ENCODE measurements around the gene LLPH.
"Not testable (repeated sequence)": the region's sequence is repeated elsewhere in the genome, so short reads cannot be mapped to it uniquely, and the experiment has no call there.

Gene LLPH

GRCh38 chr12:66130267-66131066 is at the start of gene LLPH:
Gene LLPH, minus strand, starts transcription at chr12:66130750. Its CDS starts 1,644 bp downstream, at chr12:66129106.
- DNase-seq (ENCODE audit: low read depth in 2 of 2, low spot score in 1 of 2): peak; percentile 67 to 78

DNA sequence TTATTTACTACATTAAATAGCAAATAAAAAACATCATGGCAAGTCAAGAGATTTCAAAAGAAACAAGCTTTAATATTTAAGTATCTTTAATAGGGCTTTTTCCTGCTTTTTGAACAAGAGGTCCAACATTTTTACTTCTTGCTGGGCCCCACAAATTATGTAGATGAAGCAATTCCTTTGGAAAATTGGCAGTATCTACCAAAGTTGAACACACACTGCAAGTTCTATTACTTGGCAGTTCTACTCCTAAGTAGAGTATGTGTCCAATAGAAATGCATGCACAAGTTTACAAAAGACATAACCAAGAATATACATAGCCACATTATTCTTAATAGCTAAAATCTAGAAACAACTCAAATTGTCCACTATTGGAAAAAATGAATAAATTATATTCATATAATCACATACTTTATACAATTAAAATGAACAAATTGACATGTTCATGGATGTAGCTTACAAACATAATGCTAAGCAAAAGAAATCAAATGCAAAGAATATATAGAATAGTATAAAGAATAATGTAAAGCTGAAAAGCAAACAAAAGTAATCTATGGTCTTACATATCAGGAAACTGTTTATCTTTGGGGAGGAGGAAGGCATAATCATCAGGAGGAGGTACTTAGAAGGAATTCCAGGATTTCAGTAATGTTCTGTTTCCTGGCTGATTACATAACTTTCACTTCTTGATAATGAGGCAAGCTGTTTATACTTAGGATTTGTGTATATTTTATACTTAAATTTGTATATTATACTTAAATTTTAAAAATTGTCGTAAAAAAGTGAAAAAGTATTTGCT is 45.8 kb upstream of the LLPH start:
- DNase-seq (ENCODE audit: low read depth in 2 of 2, low spot score in 1 of 2): no peak

GRCh38 chr12:66174391-66175325 is 44.1 kb upstream of the LLPH start:
- not testable (repeated sequence) for DNase-seq (ENCODE audit: low read depth in 2 of 2, low spot score in 1 of 2)

GRCh38 chr12:66170606-66171005 is 40.1 kb upstream of the LLPH start:
- DNase-seq (ENCODE audit: low read depth in 2 of 2, low spot score in 1 of 2): no peak

DNA sequence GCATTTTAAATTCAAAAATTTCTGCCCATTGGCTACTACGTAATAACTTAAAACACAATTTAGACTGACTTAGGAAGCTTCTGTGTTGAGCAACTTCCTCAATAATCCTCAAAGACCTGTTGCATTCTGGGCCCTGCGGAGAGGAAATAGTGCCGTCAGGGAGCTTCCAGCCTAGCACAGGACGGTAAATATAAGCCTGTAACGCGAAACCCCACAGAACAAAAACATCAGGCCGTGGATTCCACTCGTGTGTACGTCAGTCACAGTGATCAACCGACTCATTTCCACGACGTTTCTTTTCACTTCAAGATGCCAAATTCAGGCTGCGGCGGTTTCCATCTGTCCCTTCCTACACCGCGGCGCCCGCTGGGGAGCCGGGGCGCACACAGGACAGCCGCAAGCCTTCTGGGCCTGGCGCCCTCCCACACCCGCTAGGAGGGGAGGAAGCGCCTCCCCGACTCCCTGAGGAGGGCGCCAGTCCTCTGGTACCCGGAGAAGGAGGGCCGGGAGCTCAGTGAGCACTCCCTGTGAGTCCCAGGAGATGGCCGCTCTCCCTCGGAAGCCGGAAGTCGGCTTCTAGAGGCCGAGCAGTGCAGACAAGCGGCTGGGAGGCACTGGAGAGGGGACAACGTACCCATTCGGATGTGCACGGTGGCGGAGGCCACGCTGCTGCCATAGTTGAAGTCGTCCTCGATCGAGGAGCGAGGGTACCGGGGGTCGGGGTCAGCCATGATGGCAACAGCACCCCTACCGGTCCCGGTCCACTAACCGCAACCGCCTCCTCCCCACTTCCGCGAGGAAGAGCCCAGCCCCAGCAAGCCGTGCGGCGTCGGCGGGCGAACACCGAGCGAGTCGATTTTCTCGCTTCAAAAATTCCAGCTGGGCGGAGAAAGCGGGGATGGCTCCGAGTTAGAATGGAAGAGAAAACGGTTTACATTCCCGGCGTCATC is 38.9 kb upstream of the LLPH start, which contains the start of gene TMBIM4:
TMBIM4 (minus strand) TSS at position 776 of the 950 bp plus-strand sequence; CDS start at position 731, 45 bp downstream.
- peak; percentile 65 to 71 for DNase-seq (ENCODE audit: low read depth in 2 of 2, low spot score in 1 of 2)

DNA sequence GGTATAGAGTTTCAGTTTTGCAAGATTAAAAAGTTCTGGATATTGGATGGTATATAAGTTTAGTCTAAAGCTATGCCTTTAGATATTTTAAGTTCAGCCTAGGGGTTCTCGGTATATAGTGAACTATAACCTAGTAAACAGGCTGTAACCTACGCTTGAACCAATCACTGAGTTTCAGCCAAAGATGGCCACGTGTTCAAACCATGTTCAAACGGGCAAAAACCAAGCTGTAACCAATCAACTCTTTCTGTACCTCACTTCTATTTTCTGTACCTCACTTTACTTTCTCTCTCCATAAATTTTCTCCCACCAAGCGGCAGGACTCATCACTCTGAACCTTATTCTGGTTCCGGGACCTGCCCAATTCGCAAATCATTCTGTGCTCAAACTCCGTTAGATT is 37.9 kb upstream of the LLPH start:
- DNase-seq (ENCODE audit: low read depth in 2 of 2, low spot score in 1 of 2): no peak

- no peak for DNase-seq (ENCODE audit: low read depth in 2 of 2, low spot score in 1 of 2)
Observed at GRCh38 chr12:66166561-66166960, 36.0 kb upstream of the LLPH start.

DNA sequence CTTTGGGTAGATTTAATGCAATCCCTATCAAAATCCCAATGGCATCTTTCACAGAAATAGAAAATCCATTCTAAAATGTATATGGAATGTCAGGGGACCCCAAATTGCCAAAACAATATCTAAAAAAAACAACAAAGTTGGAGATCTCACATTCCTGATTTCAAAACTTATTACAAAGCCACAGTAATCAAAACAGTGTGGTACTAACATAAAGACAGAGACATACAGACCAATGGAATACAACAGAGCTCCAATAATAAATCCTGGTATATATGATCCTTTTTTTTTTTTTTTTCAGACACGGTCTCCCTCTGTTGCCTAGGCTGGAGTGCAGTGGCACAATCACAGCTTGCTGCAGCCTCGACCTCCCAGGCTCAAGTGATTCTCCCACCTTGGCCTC is 34.6 kb upstream of the LLPH start:
- no peak for DNase-seq (ENCODE audit: low read depth in 2 of 2, low spot score in 1 of 2)

- DNase-seq (ENCODE audit: low read depth in 2 of 2, low spot score in 1 of 2): no peak
Observed at GRCh38 chr12:66164349-66164821, 33.8 kb upstream of the LLPH start.

DNA sequence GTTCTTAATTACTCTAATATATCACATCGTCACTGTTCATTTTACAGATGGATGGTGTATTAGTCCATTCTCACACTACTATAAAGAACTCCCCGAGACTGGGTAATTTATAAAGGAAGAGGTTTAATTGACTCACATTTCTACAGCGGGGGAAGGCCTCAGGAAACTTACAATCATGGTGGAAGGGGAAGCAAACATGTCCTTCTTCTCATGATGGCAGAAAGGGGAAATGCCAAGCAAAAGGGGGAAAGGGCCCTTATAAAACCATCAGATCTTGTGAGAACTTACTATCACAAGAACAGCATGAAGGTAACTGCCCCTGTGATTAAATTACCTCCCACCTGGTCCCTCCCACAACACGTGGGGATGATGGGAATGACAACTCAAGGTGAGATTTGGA is 32.7 kb upstream of the LLPH start:
- DNase-seq (ENCODE audit: low read depth in 2 of 2, low spot score in 1 of 2): no peak

GRCh38 chr12:66162701-66163100 is 32.2 kb upstream of the LLPH start:
- no peak for DNase-seq (ENCODE audit: low read depth in 2 of 2, low spot score in 1 of 2)

GRCh38 chr12:66160704-66161103 is 30.2 kb upstream of the LLPH start:
- no peak for DNase-seq (ENCODE audit: low read depth in 2 of 2, low spot score in 1 of 2)

DNA sequence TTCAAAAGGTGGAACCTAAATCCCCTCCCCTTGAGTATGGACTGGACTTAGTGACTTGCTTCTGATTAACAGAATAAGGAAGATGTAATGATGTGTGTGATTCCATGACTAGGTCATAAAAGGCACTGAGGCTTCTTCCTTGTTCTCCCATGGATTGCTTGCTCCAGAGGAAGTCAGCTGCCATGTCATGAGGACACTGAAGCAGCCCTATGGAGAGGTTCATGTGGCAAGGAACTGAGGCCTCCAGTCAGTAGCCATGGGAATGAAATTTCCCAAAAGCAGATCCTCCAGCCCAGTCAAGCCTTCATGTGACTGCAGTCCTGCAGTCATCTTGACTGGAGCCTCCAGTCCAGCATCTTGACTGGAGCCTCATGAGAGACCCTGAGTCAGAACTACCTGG is 28.6 kb upstream of the LLPH start:
- DNase-seq (ENCODE audit: low read depth in 2 of 2, low spot score in 1 of 2): no peak

GRCh38 chr12:66156654-66157053 is 26.1 kb upstream of the LLPH start:
- DNase-seq (ENCODE audit: low read depth in 2 of 2, low spot score in 1 of 2): no peak

DNA sequence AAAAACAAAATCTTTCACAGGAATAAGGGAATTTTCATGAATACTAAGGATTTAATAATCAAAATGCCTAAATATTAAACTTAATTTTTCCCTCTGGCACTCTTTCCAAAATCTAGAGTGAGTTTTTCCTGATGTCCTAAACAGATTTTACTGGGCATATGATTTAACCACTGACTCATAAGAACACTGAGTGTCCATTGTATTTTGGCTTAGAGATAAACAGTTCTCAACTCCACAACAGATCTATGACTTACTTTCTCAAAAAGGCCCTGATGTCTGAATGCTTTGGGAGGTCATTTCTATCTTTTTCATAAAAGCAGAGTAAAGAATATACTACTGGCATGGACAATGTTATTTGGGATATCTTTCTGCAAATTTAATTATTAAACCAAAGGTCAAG is 24.2 kb upstream of the LLPH start:
- no peak for DNase-seq (ENCODE audit: low read depth in 2 of 2, low spot score in 1 of 2)

DNA sequence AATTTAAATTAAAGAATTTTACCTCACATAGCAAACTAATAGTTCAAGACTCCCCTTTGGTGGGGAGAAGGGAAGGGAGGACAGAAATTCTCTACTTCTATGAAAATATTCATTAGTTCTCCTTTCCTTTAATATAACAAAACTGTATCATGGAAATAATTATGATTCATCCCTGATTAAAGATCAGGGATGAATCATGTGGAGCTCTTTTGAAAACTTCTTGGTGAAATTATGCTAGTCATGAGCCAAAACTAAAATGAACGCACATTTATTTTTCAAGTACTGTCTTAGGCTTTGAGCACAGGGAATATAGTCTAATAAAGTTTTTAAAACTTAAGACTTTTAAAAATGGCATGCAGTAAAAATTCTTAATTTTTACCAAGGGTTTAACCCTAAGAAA is 22.2 kb upstream of the LLPH start:
- no peak for DNase-seq (ENCODE audit: low read depth in 2 of 2, low spot score in 1 of 2)

- DNase-seq (ENCODE audit: low read depth in 2 of 2, low spot score in 1 of 2): no peak
Observed at GRCh38 chr12:66149702-66150398, 19.3 kb upstream of the LLPH start.

DNA sequence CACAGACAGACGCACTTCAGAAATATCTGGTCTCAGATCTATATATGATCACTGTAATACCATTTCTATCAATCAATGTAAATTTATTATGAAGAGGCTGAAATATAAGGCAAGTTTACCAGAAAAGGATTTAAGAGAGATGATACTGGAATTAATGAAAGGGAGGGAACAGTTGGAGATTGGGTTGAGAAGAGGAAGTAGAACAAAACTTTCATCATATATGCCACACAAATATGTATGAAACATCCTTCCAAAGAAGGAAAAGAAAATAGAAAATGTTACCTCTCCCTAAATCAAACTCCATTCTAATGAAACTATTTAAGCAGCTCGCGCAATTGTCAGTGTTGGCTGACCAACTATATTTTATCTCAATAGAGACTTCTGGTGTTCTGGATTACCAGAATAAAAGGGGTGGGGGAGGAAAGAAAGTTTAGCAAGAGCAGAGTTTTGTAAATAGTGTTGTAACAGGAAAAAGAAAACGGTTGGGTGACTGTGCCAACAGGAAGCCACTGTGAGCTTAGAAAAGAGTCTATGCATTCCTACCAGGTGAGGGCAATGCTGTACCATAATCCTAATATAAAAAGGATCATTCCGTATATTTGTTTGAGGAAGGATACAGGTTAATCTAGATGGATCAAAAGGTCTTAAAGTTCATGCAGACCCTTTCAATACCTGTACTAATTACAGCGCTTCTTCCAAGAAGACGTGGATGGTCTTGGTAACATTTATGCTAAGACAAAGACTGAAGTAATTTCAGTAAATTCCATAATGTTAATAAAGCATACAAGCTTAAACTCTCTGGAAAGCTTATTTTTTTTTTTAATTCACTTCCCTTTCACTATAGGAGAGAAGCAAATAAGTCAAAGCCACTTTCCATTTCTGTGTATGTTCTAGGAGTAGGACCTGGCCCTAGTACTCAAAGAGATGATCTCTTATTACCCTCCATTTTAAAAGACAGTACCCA is 14.5 kb upstream of the LLPH start:
- DNase-seq (ENCODE audit: low read depth in 2 of 2, low spot score in 1 of 2): no peak
